GM06990 (cell line): ENCODE measurements around the gene DOCK4.

Experiments used
- DNase-seq: peaks from one replicate; pipeline ENCODE4 v3.0.0-alpha.2; 2011; ENCODE audit not compliant: insufficient read length; ENCODE audit errors: extremely low read depth
- H3K27me3 ChIP-seq: replicated peaks from 2 replicates; pipeline ENCODE4 v1.6.0; 2011; ENCODE audit warnings: low read length; ENCODE audit not compliant: control insufficient read depth, insufficient read depth
- H3K36me3 ChIP-seq: 2 replicates; pipeline ENCODE4 v1.5.1; 2011; ENCODE audit warnings: low read length; ENCODE audit not compliant: control insufficient read depth, insufficient read depth
- H3K4me3 ChIP-seq: replicated peaks from 2 replicates; pipeline ENCODE4 v1.5.1; 2011; ENCODE audit warnings: low read depth, mild to moderate bottlenecking, control low read depth, low read length
- TF ChIP-seq, protein P1 (sequence below): IDR thresholded peaks from 2 replicates; pipeline ENCODE4 v1.5.1; 2011; ENCODE audit warnings: low read length, control low read depth, mild to moderate bottlenecking, inconsistent platforms; ENCODE audit not compliant: insufficient read depth, poor library complexity, severe bottlenecking

DOCK4 gene

DNA sequence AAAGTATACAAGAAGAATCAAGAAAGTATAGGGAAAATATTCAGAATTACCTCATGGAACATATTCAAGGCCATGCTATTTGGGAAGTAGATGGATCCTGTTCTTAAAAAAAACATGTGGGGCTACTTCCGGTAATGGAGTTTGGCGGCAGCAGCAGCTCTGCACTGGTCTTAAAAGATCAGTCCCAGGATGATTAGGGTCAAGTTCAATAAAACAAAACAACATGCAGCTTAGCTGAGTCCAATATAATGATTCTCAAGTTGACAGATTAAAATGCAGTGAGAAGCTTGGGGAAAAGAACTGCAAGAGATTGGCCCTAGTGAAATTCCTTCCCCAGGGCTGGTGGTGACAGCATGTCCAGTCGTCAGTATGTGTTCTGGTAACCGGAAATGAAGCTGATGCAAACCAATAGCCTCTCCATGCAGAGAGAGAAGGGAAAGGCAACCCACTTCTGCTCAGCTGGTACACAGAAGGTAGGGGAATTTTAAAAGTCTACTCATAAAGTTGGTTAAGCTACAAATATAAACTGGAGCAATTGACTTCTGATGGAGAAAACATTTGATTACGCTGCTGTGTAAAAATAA, 338.8 kb downstream of the DOCK4 start:
- DNase-seq = no peak
- no peak overlapping the region for H3K4me3 ChIP-seq

DNA sequence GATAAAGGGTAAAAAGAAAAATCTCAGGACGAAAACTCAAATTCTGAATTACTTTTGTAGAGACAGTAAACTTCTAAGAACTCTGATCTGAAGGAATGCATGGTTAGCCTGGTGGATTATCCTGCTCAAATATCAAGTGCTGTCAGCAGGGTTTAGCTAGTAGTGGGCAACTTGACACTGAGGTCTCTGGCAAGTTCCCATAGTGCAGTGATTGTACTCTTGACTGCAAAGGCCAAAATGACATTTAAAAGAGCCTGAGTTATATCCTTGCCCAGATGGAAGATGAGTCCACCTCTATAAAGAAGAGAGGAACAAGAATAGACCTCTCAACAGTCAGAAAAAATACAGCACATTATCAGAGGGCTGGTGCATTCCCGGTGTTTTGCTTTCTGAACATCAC, 339.4 kb downstream of the DOCK4 start:
- Histone ChIP-seq H3K27me3 (no peaks in the 10 kb centered on the region), H3K4me3 (no peak overlapping the region), H3K36me3 (no peaks in the 10 kb centered on the region)
- DNase-seq = no peak
- TF ChIP-seq, protein P1, sequence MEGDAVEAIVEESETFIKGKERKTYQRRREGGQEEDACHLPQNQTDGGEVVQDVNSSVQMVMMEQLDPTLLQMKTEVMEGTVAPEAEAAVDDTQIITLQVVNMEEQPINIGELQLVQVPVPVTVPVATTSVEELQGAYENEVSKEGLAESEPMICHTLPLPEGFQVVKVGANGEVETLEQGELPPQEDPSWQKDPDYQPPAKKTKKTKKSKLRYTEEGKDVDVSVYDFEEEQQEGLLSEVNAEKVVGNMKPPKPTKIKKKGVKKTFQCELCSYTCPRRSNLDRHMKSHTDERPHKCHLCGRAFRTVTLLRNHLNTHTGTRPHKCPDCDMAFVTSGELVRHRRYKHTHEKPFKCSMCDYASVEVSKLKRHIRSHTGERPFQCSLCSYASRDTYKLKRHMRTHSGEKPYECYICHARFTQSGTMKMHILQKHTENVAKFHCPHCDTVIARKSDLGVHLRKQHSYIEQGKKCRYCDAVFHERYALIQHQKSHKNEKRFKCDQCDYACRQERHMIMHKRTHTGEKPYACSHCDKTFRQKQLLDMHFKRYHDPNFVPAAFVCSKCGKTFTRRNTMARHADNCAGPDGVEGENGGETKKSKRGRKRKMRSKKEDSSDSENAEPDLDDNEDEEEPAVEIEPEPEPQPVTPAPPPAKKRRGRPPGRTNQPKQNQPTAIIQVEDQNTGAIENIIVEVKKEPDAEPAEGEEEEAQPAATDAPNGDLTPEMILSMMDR = no peak

More for the DNA sequence above, 338.8 kb downstream of the DOCK4 start:
- Histone ChIP-seq H3K27me3 (no peaks in the 10 kb centered on the region), H3K36me3 (no peaks in the 10 kb centered on the region)
- TF ChIP-seq, protein P1 = no peak

DNA sequence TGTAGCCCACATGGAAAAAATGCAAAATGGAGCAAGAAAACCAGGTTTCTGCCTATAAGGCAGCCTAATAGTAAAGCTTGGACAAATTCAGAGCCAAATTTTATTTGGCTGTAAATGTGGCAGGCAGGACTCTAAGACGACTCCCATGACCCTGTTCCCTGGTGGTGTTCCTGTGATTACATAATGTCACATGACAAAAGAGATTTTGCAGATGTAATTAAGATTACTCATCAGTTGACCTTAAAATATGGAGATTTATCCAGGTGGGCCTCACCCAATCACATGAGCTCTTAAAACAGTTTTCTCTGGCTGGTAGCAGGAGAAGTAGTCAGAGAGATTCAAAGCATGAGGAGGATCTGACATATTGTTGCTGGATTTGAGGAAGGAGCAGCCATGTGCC, 340.8 kb downstream of the DOCK4 start:
- no peak for DNase-seq
- H3K27me3 ChIP-seq = no peaks in the 10 kb centered on the region
- H3K36me3 ChIP-seq = no peaks in the 10 kb centered on the region
- no peak overlapping the region for H3K4me3 ChIP-seq
- TF ChIP-seq, protein P1 = no peak

DNA sequence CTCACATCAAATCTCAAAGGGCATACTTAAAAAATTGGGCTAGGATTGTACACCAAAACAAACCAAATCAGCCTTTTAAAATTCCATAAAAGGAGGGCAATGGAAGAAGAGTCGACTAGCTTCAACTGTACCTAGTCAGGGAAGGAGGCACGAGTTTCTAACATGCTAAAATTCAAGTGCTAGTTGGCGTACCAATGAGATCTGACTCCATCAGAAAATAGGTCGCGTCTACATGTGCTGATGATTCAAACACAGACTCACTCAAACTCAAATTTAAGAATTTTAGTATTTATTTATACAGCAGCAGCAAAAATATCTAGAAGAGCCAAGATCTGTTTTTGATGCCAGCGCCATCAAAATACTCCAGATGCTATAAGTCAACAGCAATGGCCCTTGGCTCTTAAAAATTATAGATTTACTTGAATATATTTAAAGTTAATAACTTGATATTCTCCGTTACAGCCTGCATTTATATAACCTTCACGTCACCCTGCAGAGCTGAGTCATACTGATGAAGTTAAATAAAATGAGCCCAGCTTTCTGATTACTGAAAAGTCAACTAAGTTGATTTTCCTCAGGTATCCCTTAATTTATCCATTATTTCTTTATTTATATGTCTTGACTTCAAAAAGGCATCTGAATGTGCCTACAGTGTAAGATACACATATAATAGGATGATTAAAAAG, 341.8 kb downstream of the DOCK4 start:
- no peak for DNase-seq
- H3K27me3 ChIP-seq = no peaks in the 10 kb centered on the region
- no peak overlapping the region for H3K4me3 ChIP-seq
- no peaks in the 10 kb centered on the region for H3K36me3 ChIP-seq
- TF ChIP-seq, protein P1 = no peak

DNA sequence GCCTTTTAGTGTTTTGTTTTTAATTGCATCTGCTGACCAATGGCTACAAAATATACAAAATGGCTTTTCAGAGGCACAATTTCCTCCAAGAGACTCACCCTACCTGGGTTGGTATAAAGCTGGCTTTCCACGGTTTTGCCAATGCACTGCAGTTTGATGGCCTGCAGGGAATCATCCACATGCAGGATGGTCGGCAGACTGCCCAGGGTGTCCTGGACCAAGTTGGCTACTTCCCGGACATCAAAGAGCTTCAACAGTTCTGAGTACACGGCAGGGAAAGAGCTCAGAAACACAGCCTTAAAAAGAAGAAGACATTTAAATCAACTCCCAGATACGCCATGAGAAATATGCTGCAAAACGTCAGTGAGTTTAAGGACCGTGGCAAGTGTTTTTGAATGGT, 342.9 kb downstream of the DOCK4 start:
- DNase-seq = no peak
- TF ChIP-seq, protein P1 = no peak
- Histone ChIP-seq H3K36me3 (no peaks in the 10 kb centered on the region), H3K4me3 (no peak overlapping the region), H3K27me3 (no peaks in the 10 kb centered on the region)
